ENCODE results near the gene KRT83.

KRT83 gene

GRCh38 chr12:52320784-52321400 lies at the start of gene KRT83:
TSS of gene KRT83 (minus strand) at chr12:52321398. CDS start at chr12:52321335, 63 bp downstream.
- H3K4me3 ChIP-seq (replicated peaks in 1 of 2; ENCODE audit: low read depth in 2 of 2, low read length in 2 of 2), result no peak within 1 kb of the TSS
- no peak for DNase-seq (ENCODE audit: low read depth in 2 of 2)
- TF ChIP-seq CTCF (IDR thresholded peaks at IDR 0.05; ENCODE audit: low read depth, low read length), result no peak

GRCh38 chr12:52369809-52370208 lies 48.6 kb upstream of the KRT83 start:
- TF ChIP-seq CTCF (IDR thresholded peaks at IDR 0.05; ENCODE audit: low read depth, low read length), result no peak
- DNase-seq (ENCODE audit: low read depth in 2 of 2), result no peak

GRCh38 chr12:52369211-52369610 lies 48.0 kb upstream of the KRT83 start:
- no peak for TF ChIP-seq CTCF (IDR thresholded peaks at IDR 0.05; ENCODE audit: low read depth, low read length)
- no peak overlapping the region for H3K4me3 ChIP-seq (replicated peaks in 1 of 2; ENCODE audit: low read depth in 2 of 2, low read length in 2 of 2)
- no peak for DNase-seq (ENCODE audit: low read depth in 2 of 2)

More at GRCh38 chr12:52369809-52370208, 48.6 kb upstream of the KRT83 start:
- H3K4me3 ChIP-seq (replicated peaks in 1 of 2; ENCODE audit: low read depth in 2 of 2, low read length in 2 of 2), result no peak overlapping the region

- no peak for TF ChIP-seq CTCF (IDR thresholded peaks at IDR 0.05; ENCODE audit: low read depth, low read length)
Measured at GRCh38 chr12:52368508-52368907, 47.3 kb upstream of the KRT83 start.

GRCh38 chr12:52367876-52368275 lies 46.7 kb upstream of the KRT83 start:
- DNase-seq (ENCODE audit: low read depth in 2 of 2), result no peak
- no peak for TF ChIP-seq CTCF (IDR thresholded peaks at IDR 0.05; ENCODE audit: low read depth, low read length)
- H3K4me3 ChIP-seq (replicated peaks in 1 of 2; ENCODE audit: low read depth in 2 of 2, low read length in 2 of 2), result no peak overlapping the region

More at GRCh38 chr12:52368508-52368907, 47.3 kb upstream of the KRT83 start:
- no peak for DNase-seq (ENCODE audit: low read depth in 2 of 2)
- no peak overlapping the region for H3K4me3 ChIP-seq (replicated peaks in 1 of 2; ENCODE audit: low read depth in 2 of 2, low read length in 2 of 2)

GRCh38 chr12:52366738-52367485 lies 45.7 kb upstream of the KRT83 start, which contains the start of gene KRT85:
TSS of gene KRT85 (minus strand) at chr12:52367481. CDS start at chr12:52367405, 76 bp downstream.
- DNase-seq (ENCODE audit: low read depth in 2 of 2), result no peak
- no peak for TF ChIP-seq CTCF (IDR thresholded peaks at IDR 0.05; ENCODE audit: low read depth, low read length)
- H3K4me3 ChIP-seq (replicated peaks in 1 of 2; ENCODE audit: low read depth in 2 of 2, low read length in 2 of 2), result no peak within 1 kb of the TSS

Measured in cardiac fibroblast (primary cell).